Tibial nerve (tissue), 3 donors: ENCODE data around the gene THOC5.

Experiments
- CTCF ChIP-seq, 5 experiments: fragments of 200-600 bp in 3 of 5; fragments of 450-650 bp in 2 of 5; sonication (generic) in 3 of 5; IDR thresholded peaks; one replicate each; pipeline ENCODE4 v1.5.1; 2016 to 2019; ENCODE audit warnings: antibody characterized with exemption in 5 of 5, mild to moderate bottlenecking in 3 of 5, moderate library complexity in 2 of 5
- POLR2A ChIP-seq, 2 donors: fragments of 450-650 bp; IDR thresholded peaks; one replicate each; pipeline ENCODE4 v1.6.1; 2017; ENCODE audit warnings: antibody characterized with exemption in 2 of 2, mild to moderate bottlenecking in 2 of 2, moderate library complexity in 2 of 2

GRCh38 chr22:29509298-29509697 lies 44.3 kb downstream of the THOC5 start:
- TF ChIP-seq POLR2A (IDR thresholded peaks at IDR 0.05) = no peak
- no peak for TF ChIP-seq CTCF (IDR thresholded peaks at IDR 0.05)
